SK-N-SH (cell line): ENCODE measurements around the gene LAMA4.

Experiments used
- EZH2phosphoT487 ChIP-seq: fragments of 200-600 bp; sonication (generic); IDR thresholded peaks from 2 replicates; pipeline ENCODE4 v1.6.1; 2017; ENCODE audit warnings: low read depth, mixed run types, mild to moderate bottlenecking, antibody characterized with exemption, moderate library complexity, borderline replicate concordance
- RAD21 ChIP-seq: IDR thresholded peaks from 2 replicates; pipeline ENCODE4 v1.6.1; 2012; ENCODE audit warnings: mild to moderate bottlenecking, low read length
- RCOR1 ChIP-seq: fragments of 150-350 bp; IDR thresholded peaks from 2 replicates; pipeline ENCODE4 v1.6.1; 2017; ENCODE audit warnings: antibody characterized with exemption, low read length
- RFX5 ChIP-seq: IDR thresholded peaks from 2 replicates; pipeline ENCODE4 v1.6.1; 2012; ENCODE audit warnings: mild to moderate bottlenecking, improper control_type of control experiment, low read length
- TCF12 ChIP-seq: IDR thresholded peaks from 2 replicates; pipeline ENCODE4 v1.4.0; 2012
- YY1 ChIP-seq: IDR thresholded peaks from 2 replicates; pipeline ENCODE4 v1.4.0; 2012; ENCODE audit warnings: low read depth, mild to moderate bottlenecking
- TF ChIP-seq, protein P1 (sequence below): fragments of 200-600 bp; sonication (generic); IDR thresholded peaks from 2 replicates; pipeline ENCODE4 v1.6.1; 2017; ENCODE audit warnings: antibody characterized with exemption, mild to moderate bottlenecking, moderate library complexity
- TF ChIP-seq, protein P2 (sequence below): IDR thresholded peaks from 2 replicates; pipeline ENCODE4 v1.6.1; 2012; ENCODE audit warnings: mild to moderate bottlenecking, low read depth, low read length, moderate library complexity
- TF ChIP-seq, protein P3 (sequence below): IDR thresholded peaks from 2 replicates; pipeline ENCODE4; 2012
- TF ChIP-seq, protein P4 (sequence below): IDR thresholded peaks from 2 replicates; pipeline ENCODE4 v1.4.0; 2012; ENCODE audit warnings: low read depth

DNA sequence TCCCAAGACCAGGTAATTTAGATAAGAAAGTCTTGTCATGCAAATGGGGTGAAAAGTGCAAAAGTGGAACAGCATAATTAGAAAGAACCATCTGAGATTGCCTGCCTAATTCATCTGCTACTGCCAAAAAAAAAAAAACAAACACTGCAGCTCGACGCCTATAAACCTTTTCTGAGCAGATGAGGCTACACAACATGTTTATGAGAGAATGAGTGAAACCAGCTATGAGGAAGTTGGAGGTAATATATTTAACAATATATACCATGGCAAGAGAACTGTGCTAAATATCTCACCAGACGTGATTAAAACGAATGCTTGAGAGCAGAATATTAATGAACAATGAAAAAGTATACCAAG is 50.0 kb downstream of the LAMA4 start:
- TF ChIP-seq, protein P1, sequence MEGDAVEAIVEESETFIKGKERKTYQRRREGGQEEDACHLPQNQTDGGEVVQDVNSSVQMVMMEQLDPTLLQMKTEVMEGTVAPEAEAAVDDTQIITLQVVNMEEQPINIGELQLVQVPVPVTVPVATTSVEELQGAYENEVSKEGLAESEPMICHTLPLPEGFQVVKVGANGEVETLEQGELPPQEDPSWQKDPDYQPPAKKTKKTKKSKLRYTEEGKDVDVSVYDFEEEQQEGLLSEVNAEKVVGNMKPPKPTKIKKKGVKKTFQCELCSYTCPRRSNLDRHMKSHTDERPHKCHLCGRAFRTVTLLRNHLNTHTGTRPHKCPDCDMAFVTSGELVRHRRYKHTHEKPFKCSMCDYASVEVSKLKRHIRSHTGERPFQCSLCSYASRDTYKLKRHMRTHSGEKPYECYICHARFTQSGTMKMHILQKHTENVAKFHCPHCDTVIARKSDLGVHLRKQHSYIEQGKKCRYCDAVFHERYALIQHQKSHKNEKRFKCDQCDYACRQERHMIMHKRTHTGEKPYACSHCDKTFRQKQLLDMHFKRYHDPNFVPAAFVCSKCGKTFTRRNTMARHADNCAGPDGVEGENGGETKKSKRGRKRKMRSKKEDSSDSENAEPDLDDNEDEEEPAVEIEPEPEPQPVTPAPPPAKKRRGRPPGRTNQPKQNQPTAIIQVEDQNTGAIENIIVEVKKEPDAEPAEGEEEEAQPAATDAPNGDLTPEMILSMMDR = no peak
- TF ChIP-seq, protein P2, sequence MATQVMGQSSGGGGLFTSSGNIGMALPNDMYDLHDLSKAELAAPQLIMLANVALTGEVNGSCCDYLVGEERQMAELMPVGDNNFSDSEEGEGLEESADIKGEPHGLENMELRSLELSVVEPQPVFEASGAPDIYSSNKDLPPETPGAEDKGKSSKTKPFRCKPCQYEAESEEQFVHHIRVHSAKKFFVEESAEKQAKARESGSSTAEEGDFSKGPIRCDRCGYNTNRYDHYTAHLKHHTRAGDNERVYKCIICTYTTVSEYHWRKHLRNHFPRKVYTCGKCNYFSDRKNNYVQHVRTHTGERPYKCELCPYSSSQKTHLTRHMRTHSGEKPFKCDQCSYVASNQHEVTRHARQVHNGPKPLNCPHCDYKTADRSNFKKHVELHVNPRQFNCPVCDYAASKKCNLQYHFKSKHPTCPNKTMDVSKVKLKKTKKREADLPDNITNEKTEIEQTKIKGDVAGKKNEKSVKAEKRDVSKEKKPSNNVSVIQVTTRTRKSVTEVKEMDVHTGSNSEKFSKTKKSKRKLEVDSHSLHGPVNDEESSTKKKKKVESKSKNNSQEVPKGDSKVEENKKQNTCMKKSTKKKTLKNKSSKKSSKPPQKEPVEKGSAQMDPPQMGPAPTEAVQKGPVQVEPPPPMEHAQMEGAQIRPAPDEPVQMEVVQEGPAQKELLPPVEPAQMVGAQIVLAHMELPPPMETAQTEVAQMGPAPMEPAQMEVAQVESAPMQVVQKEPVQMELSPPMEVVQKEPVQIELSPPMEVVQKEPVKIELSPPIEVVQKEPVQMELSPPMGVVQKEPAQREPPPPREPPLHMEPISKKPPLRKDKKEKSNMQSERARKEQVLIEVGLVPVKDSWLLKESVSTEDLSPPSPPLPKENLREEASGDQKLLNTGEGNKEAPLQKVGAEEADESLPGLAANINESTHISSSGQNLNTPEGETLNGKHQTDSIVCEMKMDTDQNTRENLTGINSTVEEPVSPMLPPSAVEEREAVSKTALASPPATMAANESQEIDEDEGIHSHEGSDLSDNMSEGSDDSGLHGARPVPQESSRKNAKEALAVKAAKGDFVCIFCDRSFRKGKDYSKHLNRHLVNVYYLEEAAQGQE = no peak
- TF ChIP-seq RCOR1 = no peak
- TF ChIP-seq RFX5 = no peak
- no peak for TF ChIP-seq EZH2phosphoT487
- no peak for TF ChIP-seq TCF12
- no peak for TF ChIP-seq YY1
- no peak for TF ChIP-seq RAD21
- TF ChIP-seq, protein P3, sequence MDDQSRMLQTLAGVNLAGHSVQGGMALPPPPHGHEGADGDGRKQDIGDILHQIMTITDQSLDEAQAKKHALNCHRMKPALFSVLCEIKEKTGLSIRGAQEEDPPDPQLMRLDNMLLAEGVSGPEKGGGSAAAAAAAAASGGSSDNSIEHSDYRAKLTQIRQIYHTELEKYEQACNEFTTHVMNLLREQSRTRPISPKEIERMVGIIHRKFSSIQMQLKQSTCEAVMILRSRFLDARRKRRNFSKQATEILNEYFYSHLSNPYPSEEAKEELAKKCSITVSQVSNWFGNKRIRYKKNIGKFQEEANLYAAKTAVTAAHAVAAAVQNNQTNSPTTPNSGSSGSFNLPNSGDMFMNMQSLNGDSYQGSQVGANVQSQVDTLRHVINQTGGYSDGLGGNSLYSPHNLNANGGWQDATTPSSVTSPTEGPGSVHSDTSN = no peak
- TF ChIP-seq, protein P4, sequence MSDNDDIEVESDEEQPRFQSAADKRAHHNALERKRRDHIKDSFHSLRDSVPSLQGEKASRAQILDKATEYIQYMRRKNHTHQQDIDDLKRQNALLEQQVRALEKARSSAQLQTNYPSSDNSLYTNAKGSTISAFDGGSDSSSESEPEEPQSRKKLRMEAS = no peak
